GM12878 (cell line): Measurements from ENCODE around the gene GPSM1. TPM values are rescaled to one million over a fixed set of nuclear protein-coding genes. Genes with fewer than 3 reads are reported as not detected.

ENCODE experiments used
- BCL11A ChIP-seq: IDR thresholded peaks from 2 replicates; pipeline ENCODE4 v1.6.1; 2011; ENCODE audit warnings: low read depth, low read length
- BHLHE40 ChIP-seq, 2 experiments: fragments of 450-650 bp in 1 of 2; IDR thresholded peaks; 2 replicates each; pipeline ENCODE4 v1.6.1; 2011 to 2017; ENCODE audit warnings: low read depth in 2 of 2, borderline replicate concordance in 1 of 2, improper control_type of control experiment in 1 of 2, low read length in 1 of 2, mild to moderate bottlenecking in 1 of 2
- BMI1 ChIP-seq: fragments of 450-650 bp; IDR thresholded peaks from 2 replicates; pipeline ENCODE4 v1.6.1; 2016; ENCODE audit warnings: mild to moderate bottlenecking, moderate library complexity, borderline replicate concordance
- CEBPZ ChIP-seq: fragments of 150-350 bp; IDR thresholded peaks from 2 replicates; pipeline ENCODE4 v1.6.1; 2016; ENCODE audit warnings: low read depth, low read length
- CHD2 ChIP-seq: IDR thresholded peaks from 2 replicates; pipeline ENCODE4 v1.6.1; 2011; ENCODE audit warnings: low read depth, low read length, improper control_type of control experiment, borderline replicate concordance
- FOS ChIP-seq: IDR thresholded peaks from 3 replicates; pipeline ENCODE4 v1.6.1; 2011; ENCODE audit warnings: borderline replicate concordance; ENCODE audit not compliant: insufficient read length; ENCODE audit errors: extremely low read depth
- HCFC1 ChIP-seq: fragments of 150-350 bp; IDR thresholded peaks from 2 replicates; pipeline ENCODE4 v1.6.1; 2014; ENCODE audit warnings: low read length
- IKZF2 ChIP-seq, 2 experiments: fragments of 450-650 bp; IDR thresholded peaks; 2 replicates each; pipeline ENCODE4 v1.6.1; 2017; ENCODE audit warnings: mild to moderate bottlenecking in 2 of 2, moderate library complexity in 2 of 2
- NFYA ChIP-seq: IDR thresholded peaks from 2 replicates; pipeline ENCODE4 v1.6.1; 2011; ENCODE audit warnings: low read depth, mild to moderate bottlenecking, low read length, improper control_type of control experiment, borderline replicate concordance
- PAX8 ChIP-seq: fragments of 450-650 bp; IDR thresholded peaks from 2 replicates; pipeline ENCODE4 v1.6.1; 2017; ENCODE audit warnings: mild to moderate bottlenecking, moderate library complexity
- PBX3 ChIP-seq: IDR thresholded peaks from 2 replicates; pipeline ENCODE4 v1.6.1; 2011; ENCODE audit warnings: mild to moderate bottlenecking, low read depth, low read length, moderate library complexity; ENCODE audit not compliant: insufficient replicate concordance
- PKNOX1 ChIP-seq: fragments of 450-650 bp; IDR thresholded peaks from 2 replicates; pipeline ENCODE4 v1.6.1; 2016; ENCODE audit warnings: mild to moderate bottlenecking
- POLR2AphosphoS5 ChIP-seq: IDR thresholded peaks from 2 replicates; pipeline ENCODE4 v1.6.1; 2011; ENCODE audit warnings: mild to moderate bottlenecking, low read length, inconsistent platforms
- POU2F2 ChIP-seq: IDR thresholded peaks from 3 replicates; pipeline ENCODE4 v1.6.1; 2011; ENCODE audit warnings: low read depth, mild to moderate bottlenecking, low read length, borderline replicate concordance
- RFX5 ChIP-seq: IDR thresholded peaks from 2 replicates; pipeline ENCODE4 v1.6.1; 2011; ENCODE audit warnings: low read depth, low read length, improper control_type of control experiment
- ZSCAN29 ChIP-seq: fragments of 450-650 bp; IDR thresholded peaks from 2 replicates; pipeline ENCODE4 v1.6.1; 2017; ENCODE audit warnings: mild to moderate bottlenecking, moderate library complexity
- ZZZ3 ChIP-seq: IDR thresholded peaks from 2 replicates; pipeline ENCODE4 v1.6.1; 2011; ENCODE audit warnings: low read depth; ENCODE audit not compliant: control insufficient read depth, insufficient read length
- polyA plus RNA-seq, 11 experiments: library from polyadenylated mRNA; depleted of rRNA in 4 of 11; unstranded in 6 of 11; stranded (reverse) in 5 of 11; fragments of >200 nt; fragmentation: Nextera tagmentation in 4 of 11; fragmentation: Illumina TruSeq in 1 of 11; extraction: Ambion mirVana in 4 of 11; extraction: Trizol in 1 of 11; gene quantifications; 1 replicate in 1 of 11; 2 replicates in 10 of 11; pipeline versions ENCODE4 v1.2.1 to v1.2.3, GENCODE V29; 2011 to 2016; ENCODE audit warnings: inconsistent platforms in 2 of 11, missing spikeins in 2 of 11, low read depth in 1 of 11
- total RNA-seq, 4 experiments: library from RNA; depleted of rRNA in 3 of 4; stranded (reverse); fragments of >200 nt in 3 of 4; fragmentation: Illumina TruSeq in 1 of 4; extraction: Trizol in 1 of 4; gene quantifications; 2 replicates each; pipeline versions ENCODE4 v1.2.1 to v1.2.3, GENCODE V29; 2013 to 2021
- TF ChIP-seq, protein P1 (sequence below): fragments of 450-650 bp; IDR thresholded peaks from 2 replicates; pipeline ENCODE4 v1.6.1; 2017; ENCODE audit warnings: mild to moderate bottlenecking, moderate library complexity
- TF ChIP-seq, protein P2 (sequence below): IDR thresholded peaks from 2 replicates; pipeline ENCODE4 v1.6.1; 2012; ENCODE audit warnings: low read depth, low read length, improper control_type of control experiment

The GPSM1 gene
- total and polyA plus RNA-seq, 10 of the 15 experiments (the other 5 are each of a cell fraction or from before 2014, with no cell fraction given), result 0.04 to 0.10 (median 0.10) TPM; not detected in 7

- TF ChIP-seq CEBPZ (no peak), IKZF2 (IDR thresholded peaks at IDR 0.05) (no peak), HCFC1 (peak; percentile 72), PAX8 (no peak), NFYA (no peak), ZZZ3 (no peak), BHLHE40 (IDR thresholded peaks at IDR 0.05; ENCODE audit: borderline replicate concordance in 1 of 2, low read depth in 2 of 2, low read length in 1 of 2) (peak; percentile 43 to 63; a peak in 2 of 4 replicates), RFX5 (no peak), BCL11A (no peak), POLR2AphosphoS5 (peak; percentile 79), FOS (no peak), PBX3 (no peak), CHD2 (0 out of 2 replicates have a peak, but pooled peaks have one; percentile 46), BMI1 (peak; percentile 61; the same call in 1 of the 2 replicates), PKNOX1 (no peak), POU2F2 (peak; percentile 55; the same call in 2 of the 3 replicates), ZSCAN29 (no peak)
- TF ChIP-seq, protein P1, sequence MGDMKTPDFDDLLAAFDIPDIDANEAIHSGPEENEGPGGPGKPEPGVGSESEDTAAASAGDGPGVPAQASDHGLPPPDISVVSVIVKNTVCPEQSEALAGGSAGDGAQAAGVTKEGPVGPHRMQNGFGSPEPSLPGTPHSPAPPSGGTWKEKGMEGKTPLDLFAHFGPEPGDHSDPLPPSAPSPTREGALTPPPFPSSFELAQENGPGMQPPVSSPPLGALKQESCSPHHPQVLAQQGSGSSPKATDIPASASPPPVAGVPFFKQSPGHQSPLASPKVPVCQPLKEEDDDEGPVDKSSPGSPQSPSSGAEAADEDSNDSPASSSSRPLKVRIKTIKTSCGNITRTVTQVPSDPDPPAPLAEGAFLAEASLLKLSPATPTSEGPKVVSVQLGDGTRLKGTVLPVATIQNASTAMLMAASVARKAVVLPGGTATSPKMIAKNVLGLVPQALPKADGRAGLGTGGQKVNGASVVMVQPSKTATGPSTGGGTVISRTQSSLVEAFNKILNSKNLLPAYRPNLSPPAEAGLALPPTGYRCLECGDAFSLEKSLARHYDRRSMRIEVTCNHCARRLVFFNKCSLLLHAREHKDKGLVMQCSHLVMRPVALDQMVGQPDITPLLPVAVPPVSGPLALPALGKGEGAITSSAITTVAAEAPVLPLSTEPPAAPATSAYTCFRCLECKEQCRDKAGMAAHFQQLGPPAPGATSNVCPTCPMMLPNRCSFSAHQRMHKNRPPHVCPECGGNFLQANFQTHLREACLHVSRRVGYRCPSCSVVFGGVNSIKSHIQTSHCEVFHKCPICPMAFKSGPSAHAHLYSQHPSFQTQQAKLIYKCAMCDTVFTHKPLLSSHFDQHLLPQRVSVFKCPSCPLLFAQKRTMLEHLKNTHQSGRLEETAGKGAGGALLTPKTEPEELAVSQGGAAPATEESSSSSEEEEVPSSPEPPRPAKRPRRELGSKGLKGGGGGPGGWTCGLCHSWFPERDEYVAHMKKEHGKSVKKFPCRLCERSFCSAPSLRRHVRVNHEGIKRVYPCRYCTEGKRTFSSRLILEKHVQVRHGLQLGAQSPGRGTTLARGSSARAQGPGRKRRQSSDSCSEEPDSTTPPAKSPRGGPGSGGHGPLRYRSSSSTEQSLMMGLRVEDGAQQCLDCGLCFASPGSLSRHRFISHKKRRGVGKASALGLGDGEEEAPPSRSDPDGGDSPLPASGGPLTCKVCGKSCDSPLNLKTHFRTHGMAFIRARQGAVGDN, result peak; percentile 92
- TF ChIP-seq, protein P2, sequence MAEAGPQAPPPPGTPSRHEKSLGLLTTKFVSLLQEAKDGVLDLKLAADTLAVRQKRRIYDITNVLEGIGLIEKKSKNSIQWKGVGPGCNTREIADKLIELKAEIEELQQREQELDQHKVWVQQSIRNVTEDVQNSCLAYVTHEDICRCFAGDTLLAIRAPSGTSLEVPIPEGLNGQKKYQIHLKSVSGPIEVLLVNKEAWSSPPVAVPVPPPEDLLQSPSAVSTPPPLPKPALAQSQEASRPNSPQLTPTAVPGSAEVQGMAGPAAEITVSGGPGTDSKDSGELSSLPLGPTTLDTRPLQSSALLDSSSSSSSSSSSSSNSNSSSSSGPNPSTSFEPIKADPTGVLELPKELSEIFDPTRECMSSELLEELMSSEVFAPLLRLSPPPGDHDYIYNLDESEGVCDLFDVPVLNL, result no peak
These were observed 72.9 kb downstream of the GPSM1 start, which contains the start of gene SNAPC4 (continued) for GRCh38 chr9:136400038-136400834.
